ENCODE measurements around the gene FUT3.

The FUT3 gene

DNA sequence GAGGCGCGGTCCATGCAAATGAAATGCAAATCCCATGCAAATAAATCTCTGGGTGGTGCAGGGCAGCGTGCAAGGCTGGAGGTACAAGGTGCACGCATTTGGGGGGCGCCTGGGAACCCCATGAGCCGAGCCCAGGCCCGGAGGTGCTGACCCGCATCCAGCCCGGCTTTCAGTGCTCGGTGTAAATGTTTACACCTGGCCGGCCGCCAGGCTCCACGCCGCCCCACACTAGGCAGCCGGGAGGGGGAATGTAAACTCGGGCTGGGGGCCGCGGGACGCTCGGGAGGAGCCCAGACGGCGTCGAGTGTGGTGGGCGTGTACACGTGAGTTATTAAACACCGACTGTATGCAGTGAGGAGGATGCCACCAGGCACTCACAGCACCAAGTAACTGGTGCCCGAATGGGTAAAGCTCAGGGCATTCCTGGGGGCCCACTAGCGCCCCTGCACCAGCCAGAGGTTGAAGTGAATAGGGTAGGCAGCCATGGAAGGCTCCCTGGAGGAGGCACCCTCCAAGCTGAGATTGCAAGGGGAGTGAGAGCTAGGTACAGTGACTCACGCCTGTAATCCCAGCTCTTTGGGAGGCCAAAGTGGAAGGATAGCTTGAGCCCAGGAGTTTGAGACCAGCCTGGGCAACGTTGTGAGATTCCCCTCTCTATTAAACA is 28.9 kb downstream of the FUT3 start:
- no peak for DNase-seq

DNA sequence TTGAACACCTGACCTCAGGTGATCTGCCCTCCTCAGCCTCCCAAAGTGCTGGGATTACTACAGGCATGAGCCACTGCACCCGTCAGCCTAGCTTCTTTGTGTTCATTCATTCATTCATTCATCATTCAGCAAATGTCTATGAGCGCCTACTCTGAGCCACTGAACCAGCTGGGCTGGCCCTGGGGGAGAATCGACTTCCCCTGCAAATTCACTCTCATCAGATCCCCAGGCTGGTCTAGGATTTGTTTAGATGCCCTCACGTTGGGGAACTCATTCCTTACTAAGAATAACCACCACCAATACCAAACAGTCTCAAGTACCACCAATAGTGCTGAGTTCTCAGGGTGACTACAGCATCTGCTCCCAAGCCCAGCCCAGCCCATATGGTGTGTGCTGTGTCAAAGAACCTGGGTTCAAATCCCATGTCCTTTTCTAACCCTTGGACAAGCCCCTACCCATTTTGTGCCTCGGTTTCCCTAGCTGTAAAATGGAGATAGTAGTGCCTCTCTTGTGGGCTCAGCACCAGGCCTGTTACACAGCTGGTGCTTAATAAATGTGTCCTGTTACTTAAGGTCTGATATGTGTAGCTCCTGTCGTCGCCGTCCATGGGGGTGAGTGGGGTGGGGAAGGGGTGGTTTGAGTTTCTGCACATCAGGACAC is 29.6 kb downstream of the FUT3 start:
- no peak for DNase-seq

DNA sequence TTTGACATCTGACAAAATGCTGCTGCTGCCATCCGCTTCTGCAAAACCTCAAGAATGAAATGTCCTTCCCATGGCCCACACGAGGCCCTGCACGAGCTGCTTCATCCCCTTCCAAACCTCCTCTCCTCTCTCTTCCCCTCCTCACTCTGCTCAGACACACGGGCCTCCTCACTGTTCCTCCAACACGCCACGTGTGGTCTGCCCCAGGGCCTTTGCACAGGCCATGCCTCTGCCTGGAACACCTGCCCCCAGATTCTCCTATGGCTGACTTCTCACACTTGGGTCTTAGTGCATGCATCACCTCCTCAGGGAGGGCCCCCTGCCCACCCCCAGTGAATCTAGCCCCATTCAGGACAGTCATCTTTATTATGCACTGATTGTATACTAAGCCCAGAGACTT is 30.5 kb downstream of the FUT3 start:
- no peak for DNase-seq

DNA sequence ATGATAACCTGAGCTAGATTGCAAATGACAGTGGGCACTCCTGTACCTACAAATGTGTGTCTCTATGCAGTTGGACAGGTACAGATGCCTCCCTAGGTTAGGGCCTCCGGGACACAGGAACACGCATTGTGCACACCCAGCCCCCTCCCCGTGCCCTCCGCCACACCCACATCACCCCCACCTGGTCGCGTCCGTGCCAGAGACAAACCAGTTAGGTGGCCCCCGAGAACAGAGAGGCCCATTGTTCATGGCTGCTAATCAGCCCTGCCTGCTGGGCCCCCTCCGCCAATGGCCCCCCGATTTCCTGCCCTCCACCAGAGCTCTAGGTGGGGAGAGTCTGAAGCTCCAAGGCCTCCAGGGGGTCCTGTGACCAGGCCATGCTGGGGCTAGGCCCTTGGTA is 32.7 kb downstream of the FUT3 start:
- DNase-seq, result no peak

DNA sequence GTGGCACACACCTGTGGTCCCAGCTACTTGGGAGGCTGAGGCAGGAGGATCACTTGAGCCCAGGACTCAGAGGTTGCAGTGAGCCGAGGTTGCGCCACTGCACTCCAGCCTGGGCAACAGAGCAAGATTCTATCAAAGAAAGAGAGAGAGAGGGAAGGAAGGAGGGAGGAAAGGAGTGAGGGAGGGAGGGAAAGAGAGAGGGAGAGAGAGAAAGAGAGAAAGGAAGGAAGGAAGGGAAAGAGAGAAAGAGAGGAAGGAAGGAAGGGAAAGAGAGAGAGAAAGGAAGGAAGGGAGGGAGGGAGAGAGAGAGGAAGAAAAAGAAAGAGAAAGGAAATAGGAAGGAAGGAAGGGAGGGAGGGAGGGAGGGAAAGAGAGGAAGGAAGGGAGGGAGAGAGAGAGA is 34.0 kb downstream of the FUT3 start:
- DNase-seq, result no peak

DNA sequence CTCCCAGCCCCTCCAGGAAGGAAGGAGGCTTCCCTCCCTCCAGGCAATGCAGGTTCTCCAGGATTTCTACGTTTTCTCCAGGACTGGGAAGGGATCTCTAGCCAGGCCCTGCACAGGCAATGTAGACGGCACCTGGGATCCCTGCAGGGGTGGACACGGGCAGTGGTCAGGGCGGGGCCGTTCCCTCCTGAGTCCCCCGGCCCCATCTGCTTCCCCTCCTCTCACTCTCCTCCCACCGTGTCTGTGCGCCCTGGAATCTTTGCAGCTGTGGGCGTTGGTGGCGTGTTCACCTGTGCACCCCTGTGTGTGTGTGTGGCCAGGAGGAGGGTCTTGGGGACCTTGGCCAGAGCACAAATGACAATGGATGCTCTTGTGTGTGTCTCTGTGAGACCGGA is 36.4 kb downstream of the FUT3 start:
- no peak for DNase-seq

DNA sequence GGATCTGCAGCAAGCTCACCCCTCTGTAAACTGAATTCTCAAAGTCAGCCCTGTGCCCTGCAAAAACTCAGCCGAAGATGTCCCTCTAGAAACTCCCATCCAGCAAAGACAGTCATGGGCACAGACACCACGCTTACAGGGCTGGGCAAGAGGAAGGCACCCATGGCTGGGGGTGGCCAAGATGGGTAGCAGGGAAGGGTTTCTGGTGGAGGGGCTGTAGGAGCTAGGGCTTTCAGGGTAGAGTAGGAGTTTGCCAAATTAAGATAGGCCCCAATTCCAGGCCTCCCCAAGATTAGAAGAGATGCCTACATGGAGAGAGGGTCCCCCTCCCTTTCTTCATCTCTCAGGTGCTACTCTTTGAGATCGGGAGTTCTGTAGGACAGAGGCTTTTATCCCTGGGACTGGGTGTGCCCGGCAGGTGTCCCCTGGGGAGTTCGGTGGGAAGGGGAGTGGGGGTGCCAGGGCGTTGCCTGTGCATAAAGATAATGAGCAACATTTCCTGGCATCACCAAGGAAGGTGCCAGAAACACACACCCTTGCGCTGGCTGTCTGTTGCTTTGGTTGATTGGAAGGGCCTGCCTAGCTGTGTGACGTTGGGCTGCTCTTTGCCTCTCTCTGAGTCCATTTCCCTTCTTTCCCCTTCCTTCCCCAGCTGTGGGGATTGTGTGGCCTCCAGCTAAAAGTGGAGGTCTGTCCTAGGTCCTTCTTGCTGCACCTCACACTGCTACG is 37.0 kb downstream of the FUT3 start:
- no peak for DNase-seq

DNA sequence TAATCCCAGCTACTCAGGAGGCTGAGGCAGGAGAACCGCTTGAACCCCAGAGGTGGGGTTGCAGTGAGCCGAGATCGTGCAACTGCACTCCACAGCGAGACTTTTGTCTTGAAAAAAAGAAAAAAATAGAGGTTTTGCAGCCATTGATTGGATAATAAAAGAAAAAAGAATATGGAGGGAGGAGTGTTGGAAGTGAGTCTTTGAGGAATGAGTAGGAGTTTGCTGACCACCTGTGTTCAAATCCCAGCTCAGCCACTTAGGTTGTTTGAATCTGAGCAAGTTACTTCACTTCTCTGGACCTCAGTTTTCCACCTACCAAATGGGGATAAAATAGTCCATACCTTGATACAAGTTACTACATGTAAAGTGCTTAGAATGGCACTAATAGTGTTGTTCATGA is 40.1 kb downstream of the FUT3 start:
- DNase-seq, result no peak

DNA sequence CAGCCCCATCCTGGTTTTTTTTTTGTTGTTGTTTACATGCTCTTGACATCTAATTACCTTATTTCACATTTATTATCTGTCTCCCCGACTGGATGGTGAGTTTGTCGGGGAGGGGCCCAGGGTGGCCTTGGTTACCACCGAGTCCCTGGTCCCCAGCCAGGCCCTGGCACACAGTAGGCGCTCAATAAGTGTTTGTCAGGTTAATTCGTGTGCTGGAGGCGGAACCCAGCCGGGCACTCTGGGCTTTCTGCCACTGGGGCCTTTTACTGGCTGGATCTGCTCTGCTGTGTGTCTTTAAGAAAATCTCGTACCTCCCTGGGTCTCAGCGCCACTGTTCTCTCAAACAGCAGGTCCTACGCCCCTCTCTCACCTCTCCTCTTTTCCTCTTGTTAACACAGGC is 41.8 kb downstream of the FUT3 start:
- DNase-seq, result no peak

DNA sequence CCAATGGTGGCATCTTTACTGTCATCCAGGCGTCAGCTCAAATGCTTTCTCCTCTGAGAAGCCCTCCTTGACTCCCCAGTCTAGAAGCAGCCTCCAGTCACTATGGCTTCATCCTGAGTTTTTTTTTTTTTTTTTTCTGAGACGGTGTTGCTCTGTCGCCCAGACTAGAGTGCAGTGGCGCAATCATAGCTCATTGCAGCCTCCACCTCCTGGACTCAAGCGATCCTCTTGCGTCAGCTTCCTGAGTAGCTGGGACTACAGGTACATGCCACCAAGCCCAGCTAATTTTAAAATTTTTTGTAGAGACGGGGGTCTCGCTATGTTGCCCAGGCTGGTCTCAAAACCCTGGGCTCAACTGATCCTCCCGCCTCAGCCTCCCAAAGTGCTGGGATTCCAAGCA is 42.2 kb downstream of the FUT3 start:
- no peak for DNase-seq

DNA sequence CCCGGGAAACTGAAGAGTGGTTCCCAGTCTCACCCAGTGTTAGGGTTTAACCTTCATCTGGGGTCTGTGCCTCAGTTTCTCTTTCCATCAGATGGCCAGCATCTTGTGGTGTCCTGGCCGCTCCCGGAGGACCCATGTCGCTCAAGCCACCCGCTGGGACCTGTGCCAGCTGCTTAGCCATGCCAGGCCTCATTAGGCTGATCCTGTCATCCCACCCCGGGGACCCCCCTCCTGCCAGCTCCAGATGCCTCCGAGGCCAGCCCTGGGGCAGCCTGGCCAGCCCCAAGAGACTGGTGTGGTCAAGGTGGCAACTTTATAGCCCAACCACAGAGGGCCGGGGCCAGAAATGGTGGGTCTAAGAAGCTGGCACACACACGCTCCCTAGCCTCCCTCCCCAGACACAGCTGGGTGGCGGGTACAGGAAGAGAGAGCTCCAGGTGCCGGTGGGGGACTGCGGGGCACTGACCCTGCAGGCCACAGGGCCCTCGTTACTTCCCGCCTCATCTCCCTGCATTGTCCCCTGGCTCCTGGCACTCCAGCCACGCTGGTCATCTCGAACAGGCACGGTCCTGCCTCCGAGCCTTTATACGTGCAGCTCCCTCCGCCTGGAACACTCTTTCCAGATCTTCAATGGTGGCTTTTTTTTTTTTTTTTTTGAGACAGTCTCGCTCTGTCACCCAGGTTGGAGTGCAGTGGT is 43.0 kb downstream of the FUT3 start:
- no peak for DNase-seq

DNA sequence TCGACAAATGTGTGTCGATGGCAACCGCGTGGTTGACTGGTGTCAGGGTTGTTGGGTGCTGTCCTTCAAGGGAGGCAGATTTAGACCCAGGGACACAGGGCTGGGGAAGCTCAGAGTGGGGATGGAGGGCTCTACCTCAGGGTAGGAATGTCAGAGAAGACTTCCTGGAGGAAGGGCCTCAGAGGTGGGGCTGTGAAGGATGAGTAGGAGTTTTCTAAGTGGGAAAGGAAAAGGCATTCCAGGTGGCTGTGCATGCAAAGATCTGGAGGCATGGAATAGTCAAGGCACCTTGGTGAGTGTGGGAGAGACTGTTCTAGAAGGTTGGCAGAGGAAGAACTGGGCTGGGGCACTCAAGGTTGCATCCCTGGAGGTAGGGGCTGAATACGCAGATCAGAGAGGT is 44.3 kb downstream of the FUT3 start:
- no peak for DNase-seq

DNA sequence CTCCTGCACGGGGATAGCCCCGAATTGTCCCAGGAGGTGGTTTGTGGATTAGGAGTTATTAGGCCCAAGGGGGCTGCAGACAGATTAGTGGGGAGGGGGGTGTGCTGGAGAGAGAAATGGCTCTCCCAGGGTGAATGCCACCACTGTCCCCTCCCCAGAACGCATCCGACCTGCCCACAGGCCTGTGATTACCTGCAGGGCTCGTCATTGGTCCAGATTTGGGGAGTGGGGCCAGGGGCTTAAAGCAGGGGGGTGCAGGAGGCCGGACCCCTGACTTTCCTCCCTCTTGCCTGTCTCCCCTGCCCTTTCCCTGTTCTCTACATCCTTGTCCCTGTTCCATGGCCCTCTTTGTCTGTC is 45.1 kb downstream of the FUT3 start:
- DNase-seq, result no peak

DNA sequence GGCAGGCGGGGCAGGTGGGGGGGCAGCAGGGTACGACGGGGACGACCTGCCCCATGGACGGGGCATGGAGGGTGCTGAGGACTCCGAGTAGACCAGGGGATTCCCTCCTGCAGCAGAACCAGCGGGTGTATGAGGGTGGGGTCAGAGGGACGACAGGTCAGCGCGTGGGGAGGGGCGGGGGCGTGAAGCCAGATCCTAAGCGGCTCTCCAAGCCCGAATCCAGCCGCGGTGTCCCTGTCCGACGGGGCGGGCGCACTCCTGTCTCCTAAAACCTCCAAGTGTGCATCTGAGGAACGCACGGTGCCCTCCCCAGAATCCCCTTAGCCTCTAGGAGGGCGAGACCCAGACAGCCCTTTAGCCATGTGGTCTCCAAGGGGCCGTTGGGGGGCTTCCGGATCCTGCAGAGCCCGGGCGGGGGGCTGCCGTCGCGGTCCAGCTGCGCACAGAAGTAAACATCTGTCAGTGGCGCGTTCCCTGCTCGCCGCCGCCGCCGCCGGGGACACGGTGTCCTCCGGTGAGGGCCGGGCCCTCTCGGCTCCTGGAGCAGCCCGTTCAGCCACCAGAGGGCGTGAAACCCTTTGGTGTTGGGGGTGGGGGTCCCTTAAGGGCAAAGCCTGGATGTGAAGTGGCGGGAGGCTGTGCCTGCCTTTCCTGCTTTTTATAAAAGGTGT is 45.7 kb downstream of the FUT3 start:
- DNase-seq, result peak; percentile 84

DNA sequence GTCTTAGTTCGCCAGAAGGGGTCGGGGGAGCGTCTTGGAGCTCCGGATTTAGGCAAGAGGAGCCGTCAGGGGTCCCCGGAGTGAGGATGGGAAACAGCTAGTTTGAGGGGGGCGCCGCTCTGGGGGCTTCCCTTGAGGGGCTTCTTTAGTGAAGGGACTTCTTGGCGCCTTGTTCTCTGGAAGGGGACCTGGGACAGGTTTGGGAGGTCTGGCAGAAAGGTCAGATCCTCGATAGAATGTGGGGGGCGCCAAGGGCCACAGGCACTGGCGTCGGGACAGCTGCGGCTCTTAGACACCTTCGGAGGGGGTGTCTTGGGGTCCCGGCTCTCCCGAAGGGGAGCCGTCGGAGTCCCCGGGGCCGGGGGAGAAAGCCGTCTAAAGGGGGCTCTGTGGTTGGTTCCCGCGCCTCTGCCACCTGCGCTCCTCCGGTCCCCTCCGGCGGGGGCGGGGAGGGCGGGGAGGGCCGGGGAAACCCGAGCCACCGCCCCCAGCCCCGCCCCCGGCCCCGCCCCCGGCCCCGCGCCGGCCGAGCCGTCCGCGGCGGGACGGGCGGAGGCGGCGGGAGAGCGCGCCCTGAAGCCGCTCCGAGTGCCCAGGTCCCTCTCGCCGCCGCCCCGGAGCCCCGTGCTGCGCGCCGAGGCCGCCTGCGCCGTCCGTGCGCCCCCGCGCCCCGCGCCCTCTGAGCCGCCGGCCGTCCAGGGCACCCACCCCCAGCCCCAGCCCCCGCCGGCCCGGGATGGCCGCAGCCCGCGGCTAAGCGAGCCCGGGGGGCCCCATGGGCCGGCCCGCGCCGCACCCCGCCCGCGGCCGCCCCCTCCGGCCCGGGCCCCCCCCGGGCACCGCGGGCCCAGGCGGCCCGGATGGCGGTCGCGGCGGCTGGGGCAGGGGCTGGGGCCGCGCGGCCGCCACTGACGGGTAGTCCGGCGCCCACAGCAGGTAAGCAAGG is 46.5 kb downstream of the FUT3 start, which contains the start of gene NRTN:
NRTN (plus strand) TSS at position 552 of the 946 bp plus-strand sequence. CDS start 19,099 bp downstream, outside the sequence.
- peak; percentile 60 for DNase-seq

DNA sequence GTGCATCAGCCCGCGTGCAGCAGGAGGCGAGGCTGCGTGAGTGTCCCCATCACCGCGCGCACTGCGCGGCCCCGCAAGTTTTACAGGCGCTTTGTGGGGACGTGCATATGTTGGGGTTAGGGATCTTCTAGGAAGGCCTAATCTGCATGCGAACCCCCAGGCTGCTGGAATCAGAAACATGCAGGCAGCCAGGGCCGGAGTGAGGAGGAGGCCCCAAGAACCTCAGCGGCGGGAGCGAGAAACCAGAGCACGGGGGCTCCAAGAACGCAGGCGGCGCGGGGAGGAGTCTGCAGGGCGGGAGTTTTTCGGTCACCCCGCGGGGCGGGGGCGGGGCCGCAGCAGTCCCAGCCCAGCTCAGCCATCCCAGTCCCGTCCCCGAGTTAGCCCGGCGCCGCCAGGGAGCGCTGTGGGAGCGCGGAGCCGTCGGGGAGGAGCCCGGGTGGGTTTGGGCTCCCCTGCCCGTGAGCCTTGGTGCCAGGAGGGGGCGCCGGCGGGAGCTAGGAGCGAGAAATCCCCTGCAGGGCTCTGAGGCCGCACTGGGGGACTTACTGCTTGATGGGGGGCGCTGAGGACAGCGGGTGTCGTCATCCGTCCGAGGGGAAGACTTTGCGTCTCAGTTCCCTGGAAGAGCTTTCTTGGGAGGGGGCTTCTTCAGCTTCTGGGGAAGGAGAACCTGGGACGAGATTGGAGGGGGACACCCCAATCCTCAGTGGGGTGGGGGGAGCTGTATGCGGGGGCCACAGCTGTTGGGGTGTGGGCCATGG is 47.3 kb downstream of the FUT3 start:
- DNase-seq, result peak; percentile 95

DNA sequence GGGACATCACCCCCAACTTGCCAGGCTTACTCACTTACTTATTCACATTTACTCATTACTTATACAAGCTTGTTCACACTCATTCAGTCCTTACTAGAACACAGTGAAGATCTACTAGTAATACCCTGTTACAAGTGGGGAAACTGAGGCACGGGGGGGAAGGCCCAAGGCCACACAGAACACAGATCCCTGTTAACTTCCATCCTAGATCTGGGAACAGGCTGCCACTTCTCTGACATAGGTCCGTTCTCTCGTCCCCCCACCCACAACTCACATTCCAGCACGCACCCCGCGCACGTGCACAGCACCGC is 47.9 kb downstream of the FUT3 start:
- DNase-seq, result no peak

DNA sequence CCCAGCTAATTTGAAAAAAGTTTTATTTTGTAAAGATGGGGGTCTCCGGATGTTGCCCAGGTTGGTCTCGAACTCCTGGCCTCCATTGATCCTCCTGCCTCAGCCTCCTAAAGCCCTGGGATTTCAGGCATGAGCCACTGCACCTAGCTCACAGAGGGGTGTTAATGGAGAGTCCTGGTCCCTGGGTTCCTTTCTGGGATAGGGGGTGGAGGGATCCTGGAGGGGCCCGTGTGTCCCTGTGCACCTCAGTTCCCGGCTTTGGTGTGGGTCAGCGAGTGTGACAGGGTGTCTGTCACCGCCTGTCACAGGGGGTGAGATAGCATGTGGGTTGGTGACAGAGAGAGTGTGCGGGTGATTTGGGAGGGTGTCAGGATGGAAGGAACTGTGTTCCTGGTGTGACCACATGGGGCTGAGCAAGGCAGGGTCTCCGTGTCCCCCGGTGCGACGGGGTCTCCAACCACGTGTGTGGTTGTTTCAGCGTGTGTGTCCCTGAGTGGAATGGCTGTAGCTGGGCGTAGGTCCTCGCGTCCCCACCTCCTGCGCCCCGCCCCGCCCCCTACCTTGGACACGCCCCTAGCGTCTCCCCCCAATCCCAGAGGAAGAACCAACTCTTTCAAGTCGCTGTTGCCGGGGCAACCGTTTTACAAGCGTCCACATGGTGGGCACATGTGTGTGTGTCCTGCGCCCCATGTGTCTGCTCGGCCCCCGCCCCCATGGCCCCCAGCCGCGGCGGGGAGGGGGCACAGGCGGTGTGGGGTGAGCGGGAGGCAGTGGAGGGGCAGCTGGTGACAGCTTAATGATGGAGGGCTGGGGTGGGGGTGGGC is 49.2 kb downstream of the FUT3 start:
- DNase-seq, result peak; percentile 35

DNA sequence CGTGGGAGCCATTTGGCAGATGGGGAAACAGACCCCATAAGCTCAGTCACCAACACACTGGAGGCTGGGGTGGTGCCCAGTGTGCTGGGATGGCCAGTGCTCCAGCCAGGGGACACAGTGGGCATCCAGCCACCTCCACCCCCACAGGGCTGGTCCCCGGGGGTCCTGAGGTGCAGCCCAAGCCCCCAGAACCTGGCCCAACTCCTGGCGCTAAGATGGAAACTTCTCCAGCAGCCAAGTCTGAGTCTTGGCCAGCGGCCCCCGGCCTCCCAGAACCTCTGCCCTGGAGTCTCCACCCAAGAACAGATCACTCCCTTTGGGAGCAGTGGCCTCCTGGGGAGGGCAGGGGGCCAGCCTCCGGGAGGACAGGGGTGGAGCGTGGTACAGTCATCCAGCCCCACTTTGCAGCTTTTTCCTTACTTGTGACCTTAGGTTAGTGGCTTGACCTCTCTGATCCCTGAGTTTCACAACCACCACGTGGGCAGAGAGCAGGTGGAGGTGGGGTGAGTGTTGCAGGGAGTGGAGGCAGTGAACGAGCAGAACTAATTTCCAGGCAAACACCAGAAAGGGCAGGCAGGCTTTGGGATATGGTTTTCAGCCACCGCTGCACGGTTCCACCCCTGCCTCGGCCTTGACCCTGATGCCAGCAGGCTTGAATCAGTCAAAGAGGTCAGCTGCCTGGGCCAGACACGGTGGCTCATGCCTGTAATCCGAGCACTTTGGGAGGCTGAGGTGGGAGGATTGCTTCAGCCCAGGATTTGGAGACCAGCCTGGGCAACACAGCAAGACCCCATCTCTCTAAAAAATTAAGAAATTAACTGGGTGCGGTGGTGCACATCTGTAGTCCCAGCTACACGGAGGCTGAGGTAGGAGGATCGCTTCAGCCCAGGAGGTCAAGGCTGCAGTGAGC is 50.6 kb downstream of the FUT3 start:
- DNase-seq, result no peak

Measured in NCI-H1436 (cell line).